H1 (cell line): ENCODE results near the gene PDK2. TPM values are rescaled to one million over a fixed set of nuclear protein-coding genes. Genes with fewer than 3 reads are reported as not detected.

Source experiments
- CTCF ChIP-seq, 3 experiments: IDR thresholded peaks; 1 replicate in 2 of 3; 2 replicates in 1 of 3; pipeline versions ENCODE4 v1.5.1 to v1.6.1; 2011; ENCODE audit warnings: low read length in 3 of 3, mild to moderate bottlenecking in 3 of 3, inconsistent platforms in 2 of 3, low read depth in 1 of 3, moderate library complexity in 1 of 3; ENCODE audit not compliant: insufficient read depth in 1 of 3; ENCODE audit errors: control extremely low read depth in 1 of 3
- polyA plus RNA-seq, 7 experiments: library from polyadenylated mRNA; depleted of rRNA in 3 of 7; stranded (reverse) in 5 of 7; unstranded in 2 of 7; fragments of >200 nt in 5 of 7; fragments of 200-250 nt in 2 of 7; gene quantifications; 1 replicate in 5 of 7; 2 replicates in 1 of 7; 4 replicates in 1 of 7; pipeline versions ENCODE4 v1.2.1 to v1.2.3, GENCODE V29; 2011 to 2013; ENCODE audit warnings: missing spikeins in 2 of 7, mixed read lengths in 2 of 7
- total RNA-seq: library from RNA; stranded (reverse); fragmentation: NEBNext Ultra II Directional; extraction: Animal tissue kit (Norgen Biotek cat#: 25700); gene quantifications from 2 replicates; pipeline ENCODE4 v1.2.1, GENCODE V29; 2021

PDK2 gene
- total and polyA plus RNA-seq, 2 of the 8 experiments (the other 6 are each of a cell fraction or from before 2014, with no cell fraction given), result 18.3 to 121 TPM

DNA sequence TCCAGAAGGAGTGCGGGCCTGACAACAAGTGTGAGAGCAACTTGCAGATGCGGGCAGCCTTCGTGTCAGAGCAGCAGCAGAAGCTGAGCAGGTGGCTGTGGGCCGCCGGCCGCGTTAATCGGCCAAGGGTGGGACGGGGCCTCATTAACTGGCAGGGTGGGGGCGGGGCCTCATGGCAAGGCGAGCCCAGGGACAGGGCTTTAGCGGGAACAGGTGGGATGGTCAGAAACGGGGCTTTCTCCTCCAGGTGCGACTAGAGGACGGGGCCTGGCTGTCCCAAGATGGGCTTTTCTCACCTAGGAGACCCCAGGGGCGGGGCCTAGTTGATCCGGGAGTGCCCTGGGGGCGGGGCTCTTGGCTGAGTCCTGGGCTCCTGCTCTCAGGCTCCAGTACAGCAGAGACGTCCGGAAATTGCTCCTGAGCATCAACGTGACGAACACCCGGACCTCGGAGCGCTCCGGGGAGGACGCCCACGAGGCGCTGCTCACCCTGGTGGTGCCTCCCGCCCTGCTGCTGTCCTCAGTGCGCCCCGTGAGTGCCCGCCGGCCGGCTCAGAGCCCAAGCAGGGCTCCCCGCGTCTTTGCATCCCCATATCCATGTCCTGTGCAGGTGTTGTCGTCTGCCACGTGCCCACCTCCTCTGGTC lies 18.4 kb upstream of the PDK2 start (continued):
- no peak for TF ChIP-seq CTCF (IDR thresholded peaks at IDR 0.05; ENCODE audit: control extremely low read depth in 1 of 3, insufficient read depth in 1 of 3, low read depth in 1 of 3, low read length in 3 of 3)
